ENCODE measurements around the gene ZNF683.
"Not testable (repeated sequence)": the region's sequence is repeated elsewhere in the genome, so short reads cannot be mapped to it uniquely, and the experiment has no call there.

The ZNF683 gene

GRCh38 chr1:26337206-26337535, 35.4 kb downstream of the ZNF683 start:
- DNase-seq (ENCODE audit: low read depth) = no peak

- DNase-seq (ENCODE audit: low read depth) = peak; percentile 71
Measured at GRCh38 chr1:26336477-26337205, 35.9 kb downstream of the ZNF683 start.

GRCh38 chr1:26335774-26336476, 36.6 kb downstream of the ZNF683 start:
- no peak for DNase-seq (ENCODE audit: low read depth)

- DNase-seq (ENCODE audit: low read depth) = not testable (repeated sequence)
Measured at GRCh38 chr1:26333312-26333711, 39.2 kb downstream of the ZNF683 start.

GRCh38 chr1:26330276-26330675, 42.3 kb downstream of the ZNF683 start:
- no peak for DNase-seq (ENCODE audit: low read depth)

GRCh38 chr1:26329380-26329779, 43.2 kb downstream of the ZNF683 start:
- not testable (repeated sequence) for DNase-seq (ENCODE audit: low read depth)

- DNase-seq (ENCODE audit: low read depth) = no peak
Measured at GRCh38 chr1:26328597-26328996, 44.0 kb downstream of the ZNF683 start.

- DNase-seq (ENCODE audit: low read depth) = no peak
Measured at GRCh38 chr1:26327956-26328362, 44.6 kb downstream of the ZNF683 start.

GRCh38 chr1:26324550-26324949, 48.0 kb downstream of the ZNF683 start:
- no peak for DNase-seq (ENCODE audit: low read depth)

- DNase-seq (ENCODE audit: low read depth) = no peak
Measured at GRCh38 chr1:26323382-26323781, 49.2 kb downstream of the ZNF683 start.

GRCh38 chr1:26322042-26322331, 50.6 kb downstream of the ZNF683 start:
- no peak for DNase-seq (ENCODE audit: low read depth)

GRCh38 chr1:26321315-26322041, 51.1 kb downstream of the ZNF683 start:
- peak; percentile 95 for DNase-seq (ENCODE audit: low read depth)

- DNase-seq (ENCODE audit: low read depth) = no peak
Measured at GRCh38 chr1:26320896-26321295, 51.7 kb downstream of the ZNF683 start.

GRCh38 chr1:26318338-26319064, 54.0 kb downstream of the ZNF683 start:
- DNase-seq (ENCODE audit: low read depth) = no peak

GRCh38 chr1:26317612-26318337, 54.8 kb downstream of the ZNF683 start, which contains the start of gene CD52:
Gene CD52 (plus strand): TSS chr1:26317958. CDS start chr1:26318018, 60 bp downstream.
- DNase-seq (ENCODE audit: low read depth) = peak; percentile 54

GRCh38 chr1:26317146-26317545, 55.4 kb downstream of the ZNF683 start:
- no peak for DNase-seq (ENCODE audit: low read depth)

GRCh38 chr1:26315874-26316850, 56.4 kb downstream of the ZNF683 start:
- no peak for DNase-seq (ENCODE audit: low read depth)

- no peak for DNase-seq (ENCODE audit: low read depth)
Measured at GRCh38 chr1:26314501-26314900, 58.0 kb downstream of the ZNF683 start.

Data from stimulated activated CD8-positive, alpha-beta memory T cell treated with anti-CD3 and anti-CD28 coated beads, Interleukin-12 subunit alpha, Interleukin-12 subunit beta, amount 100 ng/mL, for 1 hour (primary cell).